HG02981 (cell line): ENCODE measurements around the gene ZNF112.

Source experiments
- ATAC-seq: cut with Tn5 transposase; IDR thresholded peaks from one replicate; pipeline ENCODE4 v1.9.1; 2021; ENCODE audit warnings: mild to moderate bottlenecking, moderate library complexity; ENCODE audit not compliant: unreplicated experiment

The ZNF112 gene

GRCh38 chr19:44284968-44285367 lies 71.5 kb downstream of the ZNF112 start:
- ATAC-seq = no peak

- ATAC-seq = no peak
Observed at GRCh38 chr19:44282846-44283245, 73.6 kb downstream of the ZNF112 start.

GRCh38 chr19:44280916-44281315 lies 75.6 kb downstream of the ZNF112 start:
- ATAC-seq = no peak

GRCh38 chr19:44278181-44278690 lies 78.2 kb downstream of the ZNF112 start:
- no peak for ATAC-seq

GRCh38 chr19:44277331-44277730 lies 79.1 kb downstream of the ZNF112 start:
- no peak for ATAC-seq
